HG02973 (cell line): Measurements from ENCODE around the gene BTBD1.
"Not testable (repeated sequence)": the region's sequence is repeated elsewhere in the genome, so short reads cannot be mapped to it uniquely, and the experiment has no call there.

Source experiments
- ATAC-seq: cut with Tn5 transposase; IDR thresholded peaks from one replicate; pipeline ENCODE4 v1.9.1; 2021; ENCODE audit warnings: moderate library complexity; ENCODE audit not compliant: unreplicated experiment

The BTBD1 gene

GRCh38 chr15:83062768-83063180 is 4.3 kb downstream of the BTBD1 start:
- no peak for ATAC-seq

DNA sequence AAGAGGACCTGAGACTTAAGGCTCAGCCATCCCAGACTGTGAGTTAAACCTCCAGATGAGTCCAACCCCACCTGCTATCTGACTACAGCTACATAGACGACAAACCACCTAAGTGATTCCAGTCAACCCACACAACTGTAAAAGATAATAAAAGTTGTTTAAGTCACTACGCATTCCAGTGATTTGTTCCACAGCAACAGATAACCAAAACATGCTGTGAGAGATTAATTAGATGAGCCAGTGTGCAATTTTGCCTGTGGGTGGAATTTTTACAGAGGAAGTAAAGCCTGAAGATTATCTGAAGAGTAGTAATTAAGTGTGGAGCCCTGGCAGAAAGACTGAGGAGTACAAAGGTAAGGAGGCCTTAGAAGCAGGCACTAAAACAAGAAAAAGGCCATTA is 5.4 kb downstream of the BTBD1 start:
- no peak for ATAC-seq

DNA sequence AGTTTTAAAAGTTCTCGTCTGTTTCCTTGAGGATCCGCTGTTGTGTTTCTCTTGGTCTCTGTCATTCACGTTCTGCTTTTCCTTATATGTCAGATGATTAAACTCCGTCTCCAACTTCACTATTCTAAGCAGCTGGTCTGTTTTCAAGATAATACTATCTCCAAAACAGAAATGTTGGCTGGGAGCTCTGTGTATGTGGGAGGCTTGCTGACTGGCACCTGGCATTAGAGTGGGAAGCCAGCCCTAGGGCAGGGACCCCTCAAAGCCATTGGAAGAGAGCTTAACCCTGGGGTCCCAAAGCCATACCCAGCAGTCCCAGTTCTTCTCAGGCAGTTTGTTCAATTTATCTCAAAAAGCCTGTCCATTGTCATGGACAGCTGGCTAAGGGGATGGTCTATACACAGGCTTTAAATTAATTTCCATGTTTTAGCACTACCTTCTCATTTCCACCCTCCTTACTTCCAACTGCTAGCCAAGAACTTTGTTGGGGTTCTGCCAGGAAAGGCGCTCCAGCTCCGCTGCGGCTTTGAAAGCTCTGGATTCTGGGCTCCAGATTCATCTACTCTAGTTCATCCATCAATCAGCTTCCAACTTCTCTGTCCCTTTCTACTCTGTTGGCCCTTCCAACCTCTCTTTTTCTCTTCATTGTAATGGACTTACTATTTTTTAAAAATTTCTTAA is 9.2 kb downstream of the BTBD1 start:
- ATAC-seq, result no peak

DNA sequence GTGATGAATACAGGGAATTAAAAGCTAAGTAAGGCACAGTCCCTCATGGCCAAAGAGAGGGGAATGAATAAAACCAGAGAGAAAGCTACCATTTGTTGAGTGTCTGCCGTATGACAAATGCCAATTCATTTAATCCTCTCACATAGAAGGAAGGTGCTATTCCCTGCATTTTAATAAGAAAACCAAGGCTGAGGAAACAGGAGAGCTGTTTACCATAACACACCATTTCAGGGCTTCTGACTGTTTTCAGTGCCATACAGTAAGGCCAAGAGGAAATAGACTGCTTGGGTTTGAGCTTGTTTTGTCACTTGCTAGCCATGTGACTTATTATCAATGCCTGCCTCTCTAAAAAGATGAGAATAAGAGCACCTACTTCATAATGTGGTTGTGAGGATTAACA is 10.1 kb downstream of the BTBD1 start:
- ATAC-seq, result no peak

GRCh38 chr15:83053151-83053550 is 13.9 kb downstream of the BTBD1 start:
- ATAC-seq, result no peak

- no peak for ATAC-seq
Observed at GRCh38 chr15:83046558-83047127, 20.4 kb downstream of the BTBD1 start.

DNA sequence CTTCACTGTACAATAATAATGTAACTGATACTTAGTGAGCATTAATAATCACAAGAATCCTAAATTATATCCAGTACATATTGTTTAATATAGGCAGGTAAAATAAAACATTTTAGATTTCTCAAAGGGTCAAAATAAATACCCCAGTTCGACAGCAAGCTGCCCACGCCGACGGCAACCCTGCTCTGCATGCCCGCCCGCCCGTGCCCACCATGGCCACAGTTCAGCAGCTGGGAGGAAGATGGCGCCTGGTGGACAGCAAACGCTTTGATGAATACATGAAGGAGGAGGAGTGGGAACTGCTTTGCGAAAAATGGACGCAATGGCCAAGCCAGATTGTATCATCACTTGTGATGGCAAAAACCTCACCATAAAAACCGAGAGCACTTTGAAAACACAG is 22.9 kb downstream of the BTBD1 start:
- no peak for ATAC-seq

DNA sequence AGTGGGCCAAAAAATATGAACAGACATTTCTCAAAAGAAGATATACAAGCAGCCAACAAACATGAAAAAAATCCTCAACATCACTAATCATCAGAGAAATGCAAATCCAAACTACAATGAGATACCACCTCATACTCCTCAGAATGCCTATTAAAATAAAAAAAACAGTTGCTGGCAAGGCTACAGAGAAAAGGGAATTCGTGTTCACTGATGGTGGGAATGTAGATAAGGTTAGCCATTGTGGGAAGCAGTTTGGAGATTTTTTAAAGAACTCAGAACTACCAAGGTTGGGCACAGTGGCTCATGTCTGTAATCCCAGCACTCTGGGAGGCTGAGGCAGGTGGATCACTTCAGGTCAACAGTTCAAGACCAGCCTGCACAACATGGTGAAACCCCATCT is 27.8 kb downstream of the BTBD1 start:
- ATAC-seq, result no peak

DNA sequence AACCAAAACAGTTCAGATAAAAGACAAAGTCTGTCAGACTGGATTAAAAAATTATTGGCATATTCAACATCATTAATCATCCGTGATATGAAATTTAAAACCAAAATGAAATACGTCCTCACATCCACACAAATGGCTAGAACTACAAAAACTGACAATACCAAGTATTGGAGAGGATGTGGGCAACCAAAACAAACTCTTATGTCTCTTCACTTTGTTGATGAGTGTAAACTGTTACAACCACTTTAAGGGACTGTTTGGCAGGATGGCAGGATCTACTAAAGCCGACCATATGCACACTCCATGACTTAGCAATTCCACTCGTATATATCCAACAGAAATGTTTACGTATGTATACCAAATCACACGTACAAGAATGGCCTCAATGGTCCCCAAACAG is 30.8 kb downstream of the BTBD1 start:
- ATAC-seq, result no peak

DNA sequence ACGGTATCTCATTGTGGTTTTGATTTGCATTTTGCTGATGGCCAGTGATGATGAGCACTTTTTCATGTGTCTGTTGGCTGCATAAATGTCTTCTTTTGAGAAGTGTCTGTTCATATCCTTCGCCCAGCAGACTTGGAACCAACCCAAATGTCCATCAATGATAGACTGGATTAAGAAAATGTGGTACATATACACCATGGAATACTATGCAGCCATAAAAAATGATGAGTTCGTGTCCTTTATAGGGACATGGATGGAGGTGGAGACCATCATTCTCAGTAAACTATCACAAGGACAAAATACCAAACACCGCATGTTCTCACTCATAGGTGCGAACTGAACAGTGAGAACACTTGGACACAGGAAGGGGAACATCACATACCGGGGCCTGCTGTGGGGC is 35.8 kb downstream of the BTBD1 start:
- ATAC-seq, result not testable (repeated sequence)

GRCh38 chr15:83030021-83030420 is 37.0 kb downstream of the BTBD1 start:
- ATAC-seq, result no peak

DNA sequence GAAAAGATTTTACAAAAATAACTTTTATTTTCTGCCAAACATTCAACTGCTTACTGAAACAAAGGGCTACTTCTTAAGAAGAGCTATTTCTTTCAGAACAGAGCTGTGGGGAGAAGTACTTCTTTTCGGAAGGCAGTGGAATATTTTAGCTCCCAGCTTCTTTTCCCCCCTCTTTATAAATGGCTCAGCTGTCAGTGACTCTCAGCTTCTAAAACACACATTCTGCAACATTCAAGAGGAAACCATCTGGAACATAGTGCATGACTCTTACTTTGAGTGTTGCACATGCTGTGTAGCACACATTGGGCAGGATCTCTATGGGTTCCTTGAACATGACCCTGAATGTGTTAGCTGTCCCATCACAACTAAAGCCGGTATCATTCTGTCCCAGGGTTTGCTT is 48.6 kb downstream of the BTBD1 start:
- ATAC-seq, result no peak

GRCh38 chr15:83016906-83017305 is 50.1 kb downstream of the BTBD1 start:
- no peak for ATAC-seq

DNA sequence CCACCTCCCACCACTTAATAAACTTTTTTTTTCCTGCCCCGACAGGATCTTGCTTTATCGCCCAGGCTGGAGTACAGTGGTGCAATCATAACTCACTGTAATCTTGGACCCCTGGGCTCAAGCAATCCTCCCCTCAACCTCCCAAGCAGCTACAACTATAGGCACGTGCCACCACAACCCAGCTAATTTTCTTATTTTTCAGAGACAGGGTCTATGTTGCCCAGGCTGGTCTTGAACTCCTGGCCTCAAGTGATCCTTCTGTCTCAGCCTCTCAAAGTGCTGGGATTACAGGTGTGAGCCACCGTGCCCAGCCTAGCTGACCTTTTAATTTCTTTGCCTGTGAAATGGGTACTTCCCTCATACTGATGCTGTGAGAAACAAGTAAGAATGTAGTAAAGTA is 51.7 kb downstream of the BTBD1 start:
- ATAC-seq, result no peak

- no peak for ATAC-seq
Observed at GRCh38 chr15:83014205-83014653, 52.8 kb downstream of the BTBD1 start.

GRCh38 chr15:83012636-83013035 is 54.4 kb downstream of the BTBD1 start:
- no peak for ATAC-seq

GRCh38 chr15:83012076-83012426 is 55.0 kb downstream of the BTBD1 start:
- ATAC-seq, result no peak

DNA sequence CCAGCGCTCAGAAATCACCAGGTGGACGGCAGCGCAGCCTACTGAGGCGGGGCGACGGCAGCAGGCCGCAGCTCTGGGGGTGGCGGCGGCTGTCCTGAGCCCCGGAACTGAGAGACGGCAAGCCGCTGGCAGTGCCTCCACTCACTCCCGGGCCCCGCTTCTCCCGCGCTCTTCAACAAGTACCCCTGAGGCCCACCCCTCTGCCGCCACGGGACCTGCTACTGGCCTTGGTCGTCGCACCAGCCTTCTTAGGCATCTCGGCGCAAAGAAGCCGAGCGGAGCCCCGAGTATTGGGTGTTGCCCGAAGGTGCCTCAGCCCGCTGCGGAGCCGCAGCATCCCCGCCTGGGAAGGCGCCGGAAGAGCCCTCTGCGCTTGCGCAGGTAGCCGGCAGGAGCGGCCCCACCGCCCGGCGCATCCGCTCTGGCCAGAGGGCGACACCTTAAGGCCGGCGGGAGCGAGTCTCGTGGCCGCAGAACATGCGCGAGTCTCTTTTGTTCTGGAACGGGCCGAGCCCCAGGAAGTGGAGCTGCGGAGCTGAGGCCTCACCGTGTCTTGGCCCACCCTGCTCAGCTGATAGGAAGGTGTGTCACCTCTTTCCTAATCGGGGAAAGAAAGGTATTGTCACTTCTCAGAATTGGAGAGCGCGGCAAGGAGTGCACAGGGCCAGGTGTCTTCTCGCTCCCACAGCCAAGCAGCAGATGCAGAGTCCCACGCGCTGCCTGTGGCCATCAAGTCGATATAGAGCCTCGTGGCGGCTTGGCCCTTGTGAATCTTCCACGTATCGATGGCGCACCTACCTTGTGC is 55.6 kb downstream of the BTBD1 start, which contains the start of gene C15orf40:
TSS of gene C15orf40 (minus strand) at position 369 of the 805 bp plus-strand sequence. CDS start at position 337, 32 bp downstream.
- peak; percentile 86 for ATAC-seq

DNA sequence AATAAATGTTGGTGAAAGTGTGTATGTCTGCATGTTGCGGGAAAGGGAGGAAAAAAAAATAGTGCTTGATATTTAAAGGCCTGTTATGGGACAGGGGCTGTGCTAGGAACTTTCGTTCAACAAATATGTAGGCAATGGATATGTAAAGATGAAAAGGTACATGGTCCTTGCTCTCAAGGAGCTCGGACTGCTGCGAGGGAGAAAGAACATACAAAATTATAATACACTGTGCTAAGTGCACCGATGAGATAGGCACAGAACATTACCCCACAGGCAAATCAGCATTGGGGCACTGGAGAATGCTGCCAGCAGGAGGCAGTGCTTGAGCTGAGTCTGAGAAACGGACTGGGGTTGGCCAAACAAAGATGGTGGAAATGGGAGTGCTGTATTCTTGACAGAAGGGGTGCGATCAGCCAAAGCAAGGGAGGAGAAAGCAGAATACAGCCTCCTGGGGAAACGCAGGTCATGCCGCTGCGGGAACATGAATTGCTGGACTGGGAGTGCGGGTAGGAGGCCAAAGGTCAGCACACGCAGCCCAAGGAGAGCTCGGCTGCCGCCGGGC is 56.3 kb downstream of the BTBD1 start:
- peak; percentile 54 for ATAC-seq

GRCh38 chr15:83000672-83001031 is 66.4 kb downstream of the BTBD1 start:
- ATAC-seq, result not testable (repeated sequence)

GRCh38 chr15:82999905-83000671 is 67.0 kb downstream of the BTBD1 start:
- ATAC-seq, result peak; percentile 83
